Body of pancreas (tissue), 4 donors: ENCODE measurements around the gene FGF12. TPM values are rescaled to one million over a fixed set of nuclear protein-coding genes. Genes with fewer than 3 reads are reported as not detected.

Experiments used
- ATAC-seq: fragments of 150-250 bp; one replicate; pipeline ENCODE4 v1.9.1; 2016
- DNase-seq, 4 donors: peaks; one replicate each; pipeline ENCODE4 v3.0.0-alpha.2; 2019
- H3K27ac ChIP-seq, 4 donors: fragments of 200-600 bp; sonication (generic); 1 replicate in 3 of 4; 2 replicates in 1 of 4; pipeline versions ENCODE4 v1.5.1 to v1.6.1; 2016 to 2019; ENCODE audit warnings: mild to moderate bottlenecking in 1 of 4, mixed read lengths in 1 of 4, moderate library complexity in 1 of 4
- H3K27me3 ChIP-seq, 2 donors: fragments of 200-600 bp; sonication (generic); one replicate each; pipeline ENCODE4 v1.6.0; 2016; ENCODE audit warnings: mild to moderate bottlenecking in 1 of 2
- H3K36me3 ChIP-seq, 2 donors: fragments of 200-600 bp; sonication (generic); replicated peaks in 1 of 2; 2 replicates each; pipeline ENCODE4 v1.5.1; 2016; ENCODE audit warnings: low read depth in 2 of 2; ENCODE audit not compliant: insufficient read depth in 1 of 2
- H3K4me1 ChIP-seq: fragments of 200-600 bp; sonication (generic); one replicate; pipeline ENCODE4 v1.6.0; 2016
- H3K4me3 ChIP-seq, 2 donors: fragments of 200-600 bp; sonication (generic); 1 replicate in 1 of 2; 2 replicates in 1 of 2; pipeline ENCODE4 v1.5.1; 2016 to 2019
- H3K9me3 ChIP-seq, 3 donors: fragments of 200-600 bp; sonication (generic); 1 replicate in 2 of 3; 2 replicates in 1 of 3; pipeline ENCODE4 v1.5.1; 2016
- POLR2A ChIP-seq, 3 donors: fragments of 450-650 bp; IDR thresholded peaks; one replicate each; pipeline ENCODE4 v1.6.1; 2016; ENCODE audit warnings: antibody characterized with exemption in 3 of 3, mild to moderate bottlenecking in 2 of 3
- WGBS, 2 donors: methylation state at CpG; one replicate each; pipeline ENCODE4 v1.1.5; 2017; 5-methylcytosine and 5-hydroxymethylcytosine counted together
- intact Hi-C: fragments of 100-400 bp; cut with DNase I; formaldehyde crosslinking; loops from one replicate; pipeline ENCODE4 v1.15.1; 2023
- total RNA-seq, 2 donors: library from RNA; depleted of rRNA; stranded (reverse); fragments of >200 nt; gene quantifications; one replicate each; pipeline ENCODE4 v1.1.0, GENCODE V29; 2016
- TF ChIP-seq, protein P1 (sequence below), 7 experiments: fragments of 450-650 bp in 4 of 7; fragments of 200-600 bp in 3 of 7; sonication (generic) in 3 of 7; IDR thresholded peaks; one replicate each; pipeline ENCODE4 v1.5.1; 2016 to 2019; ENCODE audit warnings: antibody characterized with exemption in 7 of 7

The FGF12 gene
- total RNA-seq, 2 donors from 2014 or later: 0.99 to 2.3 TPM

DNA sequence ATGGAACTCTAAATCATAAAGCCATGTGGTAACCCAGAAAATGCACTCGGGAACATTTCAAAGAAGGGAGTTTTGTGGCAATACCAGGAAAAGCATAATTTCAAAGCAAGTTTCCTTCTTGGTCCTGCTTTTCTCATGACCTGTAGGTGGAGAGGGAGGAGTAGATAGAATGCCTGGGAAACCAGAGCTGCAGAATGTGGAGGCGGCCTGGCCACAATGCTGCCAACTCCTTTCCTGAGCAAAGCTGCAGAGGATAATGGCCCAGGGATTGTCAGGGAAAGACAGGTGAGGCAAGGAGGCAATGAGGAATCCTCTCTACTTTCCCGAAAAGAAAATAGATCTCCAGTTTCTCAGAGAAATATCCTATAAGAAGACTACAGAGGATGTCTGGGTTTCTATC is 330.3 kb downstream of the FGF12 start:
- DNase-seq (no peak), ATAC-seq (no peak)
- H3K4me1 ChIP-seq: no peaks in the 10 kb centered on the region
- H3K27ac ChIP-seq: no peak overlapping the region
- WGBS, 2 donors: 84 to 89% methylated on average over 3 of the region's 3 CpGs
- no peaks in the 10 kb centered on the region for H3K9me3 ChIP-seq
- H3K27me3 ChIP-seq: no peaks in the 10 kb centered on the region
- TF ChIP-seq, protein P1, sequence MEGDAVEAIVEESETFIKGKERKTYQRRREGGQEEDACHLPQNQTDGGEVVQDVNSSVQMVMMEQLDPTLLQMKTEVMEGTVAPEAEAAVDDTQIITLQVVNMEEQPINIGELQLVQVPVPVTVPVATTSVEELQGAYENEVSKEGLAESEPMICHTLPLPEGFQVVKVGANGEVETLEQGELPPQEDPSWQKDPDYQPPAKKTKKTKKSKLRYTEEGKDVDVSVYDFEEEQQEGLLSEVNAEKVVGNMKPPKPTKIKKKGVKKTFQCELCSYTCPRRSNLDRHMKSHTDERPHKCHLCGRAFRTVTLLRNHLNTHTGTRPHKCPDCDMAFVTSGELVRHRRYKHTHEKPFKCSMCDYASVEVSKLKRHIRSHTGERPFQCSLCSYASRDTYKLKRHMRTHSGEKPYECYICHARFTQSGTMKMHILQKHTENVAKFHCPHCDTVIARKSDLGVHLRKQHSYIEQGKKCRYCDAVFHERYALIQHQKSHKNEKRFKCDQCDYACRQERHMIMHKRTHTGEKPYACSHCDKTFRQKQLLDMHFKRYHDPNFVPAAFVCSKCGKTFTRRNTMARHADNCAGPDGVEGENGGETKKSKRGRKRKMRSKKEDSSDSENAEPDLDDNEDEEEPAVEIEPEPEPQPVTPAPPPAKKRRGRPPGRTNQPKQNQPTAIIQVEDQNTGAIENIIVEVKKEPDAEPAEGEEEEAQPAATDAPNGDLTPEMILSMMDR (IDR thresholded peaks at IDR 0.05): no peak
- TF ChIP-seq POLR2A (IDR thresholded peaks at IDR 0.05): no peak
- intact Hi-C loops: no loop called here
- H3K4me3 ChIP-seq: no peak overlapping the region
- no peaks in the 10 kb centered on the region for H3K36me3 ChIP-seq

DNA sequence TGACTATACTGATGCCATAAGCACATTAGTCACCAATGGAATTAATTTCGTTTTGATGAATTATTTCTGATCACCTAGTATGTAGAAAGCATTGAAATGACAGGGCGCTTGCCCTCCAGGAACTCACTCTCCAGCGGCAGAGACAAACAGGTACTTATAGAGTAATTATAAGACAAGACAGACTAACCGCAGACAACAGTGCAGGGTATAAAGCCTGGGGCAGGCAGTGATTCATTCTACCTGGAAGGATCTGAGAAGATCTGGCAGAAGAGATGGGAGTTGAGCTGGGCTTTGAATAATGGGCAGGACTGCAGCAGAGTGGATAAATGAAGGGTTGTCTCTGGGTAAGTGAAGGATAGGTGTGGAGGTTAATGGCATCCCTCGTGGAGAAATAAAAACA is 331.8 kb downstream of the FGF12 start:
- ATAC-seq: no peak
- H3K4me3 ChIP-seq: no peak overlapping the region
- no peaks in the 10 kb centered on the region for H3K4me1 ChIP-seq
- no peak for DNase-seq
- H3K27ac ChIP-seq: no peak overlapping the region
- TF ChIP-seq POLR2A (IDR thresholded peaks at IDR 0.05): no peak
- TF ChIP-seq, protein P1 (IDR thresholded peaks at IDR 0.05): no peak
- no peaks in the 10 kb centered on the region for H3K27me3 ChIP-seq
- 78 to 81% methylated on average over 5 of the region's 5 CpGs for WGBS, 2 donors
- intact Hi-C loops: no loop called here
- no peaks in the 10 kb centered on the region for H3K9me3 ChIP-seq
- no peaks in the 10 kb centered on the region for H3K36me3 ChIP-seq

DNA sequence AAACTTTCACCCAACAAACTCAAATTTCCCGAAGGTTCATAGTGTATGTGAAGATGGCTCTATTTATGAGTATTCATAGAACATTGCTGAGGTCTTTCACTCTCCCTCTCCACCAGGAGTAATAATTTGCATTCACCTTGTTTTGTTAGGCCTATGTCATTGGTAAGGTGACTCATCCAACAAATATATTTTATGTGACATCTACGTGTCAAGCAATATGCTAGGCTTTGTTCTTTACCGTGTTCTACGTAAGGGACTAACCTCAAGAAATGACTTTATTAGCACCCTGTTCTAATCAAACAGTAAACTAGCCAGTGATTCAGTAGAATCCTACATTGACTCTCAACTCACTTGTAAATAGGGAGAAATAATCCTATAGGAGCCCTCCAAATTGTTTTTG is 334.4 kb downstream of the FGF12 start:
- Histone ChIP-seq H3K36me3 (no peaks in the 10 kb centered on the region), H3K4me3 (no peak overlapping the region), H3K27ac (no peak overlapping the region), H3K4me1 (no peaks in the 10 kb centered on the region), H3K9me3 (no peaks in the 10 kb centered on the region), H3K27me3 (no peaks in the 10 kb centered on the region)
- intact Hi-C loops: no loop called here
- WGBS, 2 donors: 85 to 86% methylated on average over 4 of the region's 4 CpGs
- TF ChIP-seq, protein P1 (IDR thresholded peaks at IDR 0.05): no peak
- TF ChIP-seq POLR2A (IDR thresholded peaks at IDR 0.05): no peak
- ATAC-seq (no peak), DNase-seq (no peak)

DNA sequence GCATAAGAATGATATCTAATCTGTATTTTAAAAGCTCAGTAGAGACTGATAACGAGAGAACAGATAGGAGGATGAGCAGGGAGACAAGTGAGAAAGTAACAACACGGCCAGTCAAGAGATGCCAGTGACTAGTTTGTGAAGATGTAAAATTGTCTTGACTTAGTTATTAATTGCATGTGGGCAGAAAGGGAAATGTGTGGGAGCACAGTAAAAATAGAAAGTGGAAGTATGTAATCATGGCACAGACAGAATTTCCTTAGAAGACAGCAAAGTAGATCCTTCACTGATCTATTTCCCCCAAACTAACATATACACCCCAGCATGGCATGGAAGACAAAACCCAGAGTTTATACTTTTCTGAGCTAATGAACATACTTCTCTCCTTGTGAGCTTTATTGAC is 344.5 kb downstream of the FGF12 start:
- Histone ChIP-seq H3K4me3 (no peak overlapping the region), H3K27ac (no peak overlapping the region), H3K27me3 (no peaks in the 10 kb centered on the region), H3K4me1 (no peaks in the 10 kb centered on the region), H3K9me3 (no peaks in the 10 kb centered on the region), H3K36me3 (no peaks in the 10 kb centered on the region)
- ATAC-seq: no peak
- no peak for DNase-seq
- WGBS, 2 donors: 67 to 78% methylated on average over 2 of the region's 2 CpGs
- intact Hi-C loops: no loop called here
- no peak for TF ChIP-seq POLR2A (IDR thresholded peaks at IDR 0.05)
- TF ChIP-seq, protein P1 (IDR thresholded peaks at IDR 0.05): no peak

DNA sequence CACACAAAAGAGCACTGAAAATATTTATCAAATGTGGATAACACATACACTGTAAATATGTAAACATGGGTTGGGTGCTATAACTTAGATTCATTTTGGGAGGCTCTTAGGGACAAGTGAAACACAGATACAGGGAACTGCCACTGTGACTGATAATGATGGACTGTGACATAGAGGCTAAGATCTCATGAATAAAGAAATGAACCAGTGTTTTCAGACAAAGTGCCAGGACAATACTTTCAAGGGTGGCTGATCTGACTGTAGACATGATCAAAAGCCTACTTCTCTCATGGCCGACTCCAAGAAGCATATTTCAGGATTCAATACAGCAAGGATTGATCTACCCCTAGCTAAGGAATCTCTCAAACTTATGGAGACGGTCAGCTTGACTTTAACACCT is 353.8 kb downstream of the FGF12 start:
- Histone ChIP-seq H3K27ac (no peak overlapping the region), H3K4me3 (no peak overlapping the region), H3K27me3 (no peaks in the 10 kb centered on the region), H3K4me1 (no peaks in the 10 kb centered on the region), H3K36me3 (no peaks in the 10 kb centered on the region), H3K9me3 (no peaks in the 10 kb centered on the region)
- intact Hi-C loops: no loop called here
- WGBS, 2 donors: 81 to 86% methylated on average over 2 of the region's 2 CpGs
- ATAC-seq (no peak), DNase-seq (no peak)
- TF ChIP-seq, protein P1 (IDR thresholded peaks at IDR 0.05): no peak
- no peak for TF ChIP-seq POLR2A (IDR thresholded peaks at IDR 0.05)
